Neural cell (in vitro differentiated cells): ENCODE results near the gene ARIH1. TPM values are rescaled to one million over a fixed set of nuclear protein-coding genes. Genes with fewer than 3 reads are reported as not detected.

Experiments used
- H2AFZ ChIP-seq: fragments of 200-600, 300-800 bp; sonication (generic), shearing (Covaris generic); 2 replicates; pipeline ENCODE4 v1.6.0; 2014; ENCODE audit warnings: low read depth, mild to moderate bottlenecking, antibody characterized with exemption, low read length, moderate library complexity
- H3F3A ChIP-seq: fragments of 200-600 bp; shearing (Covaris generic); 2 replicates; pipeline ENCODE4 v1.6.1; 2016; ENCODE audit warnings: mild to moderate bottlenecking, moderate library complexity, mixed read lengths, antibody characterized with exemption, low read length; ENCODE audit not compliant: insufficient read depth, poor library complexity, severe bottlenecking
- H3K27ac ChIP-seq: fragments of 200-600, 300-800 bp; sonication (generic), shearing (Covaris generic); 2 replicates; pipeline ENCODE4 v1.5.1; 2014; ENCODE audit warnings: mild to moderate bottlenecking, low read length, moderate library complexity
- H3K27me3 ChIP-seq: fragments of 300-800, 200-600 bp; sonication (generic), shearing (Covaris generic); 2 replicates; pipeline ENCODE4 v1.6.0; 2014; ENCODE audit warnings: mild to moderate bottlenecking, low read depth, low read length, moderate library complexity; ENCODE audit not compliant: insufficient read depth
- H3K36me3 ChIP-seq: fragments of 300-800, 200-600 bp; sonication (generic), shearing (Covaris generic); 2 replicates; pipeline ENCODE4 v1.5.1; 2014; ENCODE audit warnings: mild to moderate bottlenecking, antibody characterized with exemption, low read length, moderate library complexity; ENCODE audit not compliant: insufficient read depth
- H3K4me2 ChIP-seq: fragments of 300-800, 200-600 bp; sonication (generic), shearing (Covaris generic); 2 replicates; pipeline ENCODE4 v1.6.0; 2014; ENCODE audit warnings: mild to moderate bottlenecking, low read length
- H3K4me3 ChIP-seq: fragments of 300-800, 200-600 bp; sonication (generic), shearing (Covaris generic); 2 replicates; pipeline ENCODE4 v1.5.1; 2014; ENCODE audit warnings: mild to moderate bottlenecking, low read length, moderate library complexity
- H3K79me2 ChIP-seq: fragments of 200-600 bp; shearing (Covaris generic); replicated peaks from 2 replicates; pipeline ENCODE4 v1.6.0; 2014; ENCODE audit warnings: mild to moderate bottlenecking, low read length, moderate library complexity; ENCODE audit not compliant: insufficient read depth
- H3K9ac ChIP-seq: fragments of 300-800, 200-600 bp; sonication (generic), shearing (Covaris generic); 2 replicates; pipeline ENCODE4 v1.6.1; 2016; ENCODE audit warnings: mild to moderate bottlenecking, low read length, mixed read lengths
- H3K9me2 ChIP-seq: fragments of 200-600 bp; shearing (Covaris generic); 2 replicates; pipeline ENCODE4 v1.6.1; 2016; ENCODE audit warnings: mild to moderate bottlenecking, low read length, mixed read lengths; ENCODE audit not compliant: insufficient read depth
- H3K9me3 ChIP-seq: fragments of 200-600, 300-800 bp; sonication (generic), shearing (Covaris generic); 2 replicates; pipeline ENCODE4 v1.6.1; 2016; ENCODE audit warnings: mild to moderate bottlenecking, mixed run types, low read length, moderate library complexity, mixed read lengths
- H4K20me1 ChIP-seq: fragments of 200-600 bp; shearing (Covaris generic); 2 replicates; pipeline ENCODE4 v1.6.1; 2016; ENCODE audit warnings: mild to moderate bottlenecking, mixed run types; ENCODE audit not compliant: insufficient read depth
- EP300 ChIP-seq: fragments of 450-650 bp; conservative IDR thresholded peaks from 2 replicates; pipeline ENCODE4 v1.6.1; 2014; ENCODE audit warnings: antibody characterized with exemption, mild to moderate bottlenecking, moderate library complexity; ENCODE audit not compliant: poor library complexity, severe bottlenecking
- EZH2 ChIP-seq: fragments of 200-600, 300-800 bp; shearing (Covaris generic), sonication (generic); IDR thresholded peaks from 2 replicates; pipeline ENCODE4 v1.6.1; 2014; ENCODE audit warnings: antibody characterized with exemption, low read length, borderline replicate concordance, mild to moderate bottlenecking; ENCODE audit not compliant: insufficient read depth, poor library complexity, severe bottlenecking
- MXI1 ChIP-seq: fragments of 450-650 bp; conservative IDR thresholded peaks from 2 replicates; pipeline ENCODE4 v1.6.1; 2014; ENCODE audit warnings: antibody characterized with exemption, mild to moderate bottlenecking; ENCODE audit not compliant: poor library complexity, severe bottlenecking
- POLR2AphosphoS5 ChIP-seq: IDR thresholded peaks from 2 replicates; pipeline ENCODE4 v1.6.1; 2012
- RAD21 ChIP-seq: fragments of 450-650 bp; conservative IDR thresholded peaks from 2 replicates; pipeline ENCODE4 v1.6.1; 2014; ENCODE audit warnings: antibody characterized with exemption, mild to moderate bottlenecking, moderate library complexity
- SMC3 ChIP-seq: fragments of 450-650 bp; conservative IDR thresholded peaks from 2 replicates; pipeline ENCODE4 v1.6.1; 2014; ENCODE audit warnings: antibody characterized with exemption, mild to moderate bottlenecking, moderate library complexity; ENCODE audit not compliant: poor library complexity
- TAF1 ChIP-seq: IDR thresholded peaks from 2 replicates; pipeline ENCODE4 v1.6.1; 2012; ENCODE audit warnings: low read depth
- polyA plus RNA-seq: library from polyadenylated mRNA; depleted of rRNA; stranded (reverse); fragments of >200 nt; gene quantifications from 2 replicates; pipeline ENCODE4 v1.2.3, GENCODE V29; 2014
- TF ChIP-seq, protein P1 (sequence below): IDR thresholded peaks from 2 replicates; pipeline ENCODE4 v1.6.1; 2012; ENCODE audit warnings: borderline replicate concordance
- TF ChIP-seq, protein P2 (sequence below): fragments of 450-650 bp; IDR thresholded peaks from 2 replicates; pipeline ENCODE4 v1.5.1; 2014; ENCODE audit warnings: antibody characterized with exemption, mild to moderate bottlenecking, moderate library complexity; ENCODE audit not compliant: poor library complexity, severe bottlenecking

ARIH1 gene
- polyA plus RNA-seq, 1 donor from 2014 or later, result 72.1 TPM

DNA sequence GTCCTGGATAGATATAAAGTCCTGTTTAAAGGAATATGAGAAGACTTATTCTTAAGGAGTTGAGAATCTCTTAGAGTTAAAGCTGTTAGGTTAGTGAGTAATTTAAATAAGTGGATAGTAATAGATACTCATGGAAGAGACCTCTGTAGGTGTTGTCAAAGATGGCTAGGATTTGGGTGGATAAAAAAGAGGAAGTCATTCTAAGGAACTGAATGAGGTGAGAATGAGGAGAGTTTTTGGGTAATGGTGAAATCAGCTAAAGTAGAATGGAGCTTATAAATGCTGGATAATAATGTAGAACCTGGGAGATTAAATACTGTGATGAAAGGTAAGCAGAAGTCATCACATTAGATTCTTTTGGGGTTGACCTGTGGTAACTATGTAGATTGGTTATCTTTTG lies 8.1 kb downstream of the ARIH1 start:
- Histone ChIP-seq H3K27me3 (no peaks in the 10 kb centered on the region), H4K20me1 (peaks cover 45% of the 10 kb centered on the region), H3K4me3 (no peak overlapping the region), H3K79me2 (peaks cover 99% of the 10 kb centered on the region), H2AFZ (no peak overlapping the region), H3F3A (no peaks in the 10 kb centered on the region), H3K9me2 (no peaks in the 10 kb centered on the region), H3K9ac (no peak overlapping the region), H3K9me3 (no peaks in the 10 kb centered on the region), H3K4me2 (no peak overlapping the region), H3K27ac (no peak overlapping the region), H3K36me3 (peaks cover 6% of the 10 kb centered on the region)
- TF ChIP-seq EZH2 (no peak), TAF1 (no peak), MXI1 (no peak), EP300 (no peak), SMC3 (no peak), POLR2AphosphoS5 (no peak), RAD21 (no peak)
- TF ChIP-seq, protein P1, sequence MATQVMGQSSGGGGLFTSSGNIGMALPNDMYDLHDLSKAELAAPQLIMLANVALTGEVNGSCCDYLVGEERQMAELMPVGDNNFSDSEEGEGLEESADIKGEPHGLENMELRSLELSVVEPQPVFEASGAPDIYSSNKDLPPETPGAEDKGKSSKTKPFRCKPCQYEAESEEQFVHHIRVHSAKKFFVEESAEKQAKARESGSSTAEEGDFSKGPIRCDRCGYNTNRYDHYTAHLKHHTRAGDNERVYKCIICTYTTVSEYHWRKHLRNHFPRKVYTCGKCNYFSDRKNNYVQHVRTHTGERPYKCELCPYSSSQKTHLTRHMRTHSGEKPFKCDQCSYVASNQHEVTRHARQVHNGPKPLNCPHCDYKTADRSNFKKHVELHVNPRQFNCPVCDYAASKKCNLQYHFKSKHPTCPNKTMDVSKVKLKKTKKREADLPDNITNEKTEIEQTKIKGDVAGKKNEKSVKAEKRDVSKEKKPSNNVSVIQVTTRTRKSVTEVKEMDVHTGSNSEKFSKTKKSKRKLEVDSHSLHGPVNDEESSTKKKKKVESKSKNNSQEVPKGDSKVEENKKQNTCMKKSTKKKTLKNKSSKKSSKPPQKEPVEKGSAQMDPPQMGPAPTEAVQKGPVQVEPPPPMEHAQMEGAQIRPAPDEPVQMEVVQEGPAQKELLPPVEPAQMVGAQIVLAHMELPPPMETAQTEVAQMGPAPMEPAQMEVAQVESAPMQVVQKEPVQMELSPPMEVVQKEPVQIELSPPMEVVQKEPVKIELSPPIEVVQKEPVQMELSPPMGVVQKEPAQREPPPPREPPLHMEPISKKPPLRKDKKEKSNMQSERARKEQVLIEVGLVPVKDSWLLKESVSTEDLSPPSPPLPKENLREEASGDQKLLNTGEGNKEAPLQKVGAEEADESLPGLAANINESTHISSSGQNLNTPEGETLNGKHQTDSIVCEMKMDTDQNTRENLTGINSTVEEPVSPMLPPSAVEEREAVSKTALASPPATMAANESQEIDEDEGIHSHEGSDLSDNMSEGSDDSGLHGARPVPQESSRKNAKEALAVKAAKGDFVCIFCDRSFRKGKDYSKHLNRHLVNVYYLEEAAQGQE, result no peak
- TF ChIP-seq, protein P2, sequence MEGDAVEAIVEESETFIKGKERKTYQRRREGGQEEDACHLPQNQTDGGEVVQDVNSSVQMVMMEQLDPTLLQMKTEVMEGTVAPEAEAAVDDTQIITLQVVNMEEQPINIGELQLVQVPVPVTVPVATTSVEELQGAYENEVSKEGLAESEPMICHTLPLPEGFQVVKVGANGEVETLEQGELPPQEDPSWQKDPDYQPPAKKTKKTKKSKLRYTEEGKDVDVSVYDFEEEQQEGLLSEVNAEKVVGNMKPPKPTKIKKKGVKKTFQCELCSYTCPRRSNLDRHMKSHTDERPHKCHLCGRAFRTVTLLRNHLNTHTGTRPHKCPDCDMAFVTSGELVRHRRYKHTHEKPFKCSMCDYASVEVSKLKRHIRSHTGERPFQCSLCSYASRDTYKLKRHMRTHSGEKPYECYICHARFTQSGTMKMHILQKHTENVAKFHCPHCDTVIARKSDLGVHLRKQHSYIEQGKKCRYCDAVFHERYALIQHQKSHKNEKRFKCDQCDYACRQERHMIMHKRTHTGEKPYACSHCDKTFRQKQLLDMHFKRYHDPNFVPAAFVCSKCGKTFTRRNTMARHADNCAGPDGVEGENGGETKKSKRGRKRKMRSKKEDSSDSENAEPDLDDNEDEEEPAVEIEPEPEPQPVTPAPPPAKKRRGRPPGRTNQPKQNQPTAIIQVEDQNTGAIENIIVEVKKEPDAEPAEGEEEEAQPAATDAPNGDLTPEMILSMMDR, result no peak

DNA sequence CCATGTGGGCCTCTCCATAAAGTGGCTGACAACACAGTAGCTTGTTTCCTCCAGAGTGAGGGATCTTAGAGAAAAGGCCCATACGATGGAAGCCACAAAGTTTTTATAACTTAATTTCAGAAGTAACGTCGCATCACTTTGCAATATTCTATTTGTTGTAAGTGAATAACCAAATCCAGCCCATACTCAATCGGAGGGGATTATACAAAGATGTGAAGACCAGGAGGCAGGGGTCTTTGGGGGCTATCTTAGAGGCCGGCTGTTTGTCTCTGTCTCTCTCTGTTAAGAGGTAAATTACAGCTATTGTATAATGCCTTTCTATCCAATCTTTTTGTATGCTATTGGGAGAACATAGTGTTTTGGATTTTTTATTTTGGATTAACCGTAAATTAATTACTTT lies 9.1 kb downstream of the ARIH1 start:
- Histone ChIP-seq H3F3A (no peaks in the 10 kb centered on the region), H3K27ac (no peak overlapping the region), H3K4me2 (no peak overlapping the region), H3K9me3 (no peaks in the 10 kb centered on the region), H3K79me2 (peaks cover 99% of the 10 kb centered on the region), H4K20me1 (peaks cover 43% of the 10 kb centered on the region), H3K9ac (no peak overlapping the region), H3K4me3 (no peak overlapping the region), H3K27me3 (no peaks in the 10 kb centered on the region), H3K9me2 (no peaks in the 10 kb centered on the region), H3K36me3 (peaks cover 5% of the 10 kb centered on the region), H2AFZ (no peak overlapping the region)
- TF ChIP-seq RAD21 (no peak), MXI1 (no peak), EZH2 (no peak), POLR2AphosphoS5 (no peak), TAF1 (no peak), EP300 (no peak), SMC3 (no peak)
- TF ChIP-seq, protein P1, result no peak
- TF ChIP-seq, protein P2, result no peak
